GM20431 (cell line): ENCODE results near the gene TMEM108.

ENCODE experiments used
- in situ Hi-C: fragments of 300-500 bp; cut with MseI, MboI; formaldehyde crosslinking; loops from one replicate; pipeline ENCODE4 v1.15.0; 2020; ENCODE audit warnings: low sequenced_read_pairs; ENCODE audit not compliant: unreplicated experiment

The TMEM108 gene

GRCh38 chr3:133049491-133049890, 11.3 kb downstream of the TMEM108 start:
- in situ Hi-C loops: loop anchor here (25.0 kb wide), 1 partner anchor 338 kb away; no protein-coding TSS in a partner anchor

- in situ Hi-C loops: no loop called here
These were observed 12.7 kb downstream of the TMEM108 start for GRCh38 chr3:133050891-133051290.

GRCh38 chr3:133053532-133053931, 15.3 kb downstream of the TMEM108 start:
- in situ Hi-C loops: no loop called here

- in situ Hi-C loops: no loop called here
These were observed 16.4 kb downstream of the TMEM108 start for GRCh38 chr3:133054586-133054985.

GRCh38 chr3:133055339-133055738, 17.1 kb downstream of the TMEM108 start:
- in situ Hi-C loops: no loop called here

- in situ Hi-C loops: no loop called here
These were observed 20.1 kb downstream of the TMEM108 start for GRCh38 chr3:133058243-133058642.

- in situ Hi-C loops: no loop called here
These were observed 20.6 kb downstream of the TMEM108 start for GRCh38 chr3:133058831-133059230.

GRCh38 chr3:133065193-133065961, 27.2 kb downstream of the TMEM108 start:
- in situ Hi-C loops: no loop called here

- in situ Hi-C loops: no loop called here
These were observed 27.8 kb downstream of the TMEM108 start for GRCh38 chr3:133066026-133066425.

GRCh38 chr3:133069556-133070286, 31.5 kb downstream of the TMEM108 start:
- in situ Hi-C loops: no loop called here

GRCh38 chr3:133074977-133075376, 36.8 kb downstream of the TMEM108 start:
- in situ Hi-C loops: no loop called here

GRCh38 chr3:133077688-133078087, 39.5 kb downstream of the TMEM108 start:
- in situ Hi-C loops: no loop called here

- in situ Hi-C loops: no loop called here
These were observed 41.4 kb downstream of the TMEM108 start for GRCh38 chr3:133079621-133080020.

- in situ Hi-C loops: no loop called here
These were observed 42.8 kb downstream of the TMEM108 start for GRCh38 chr3:133081016-133081415.

- in situ Hi-C loops: no loop called here
These were observed 45.2 kb downstream of the TMEM108 start for GRCh38 chr3:133083395-133083794.

- in situ Hi-C loops: no loop called here
These were observed 51.8 kb downstream of the TMEM108 start for GRCh38 chr3:133089906-133090485.

GRCh38 chr3:133092681-133093080, 54.5 kb downstream of the TMEM108 start:
- in situ Hi-C loops: no loop called here

- in situ Hi-C loops: no loop called here
These were observed 55.2 kb downstream of the TMEM108 start for GRCh38 chr3:133093366-133093765.

GRCh38 chr3:133096900-133097613, 58.9 kb downstream of the TMEM108 start:
- in situ Hi-C loops: no loop called here

- in situ Hi-C loops: no loop called here
These were observed 65.5 kb downstream of the TMEM108 start for GRCh38 chr3:133103706-133104105.
